Measurements from ENCODE around the gene ZIC4.

ZIC4 gene

GRCh38 chr3:147367676-147368075, 38.7 kb downstream of the ZIC4 start:
- TF ChIP-seq REST (IDR thresholded peaks at IDR 0.05; ENCODE audit: low read depth): no peak
- no peak for TF ChIP-seq MAX (IDR thresholded peaks at IDR 0.05)
- no peak for TF ChIP-seq ZBTB7A (IDR thresholded peaks at IDR 0.05; ENCODE audit: low read depth)
- no peak for TF ChIP-seq RAD21 (IDR thresholded peaks at IDR 0.05; ENCODE audit: low read depth)
- no peak for TF ChIP-seq YY1 (IDR thresholded peaks at IDR 0.05; ENCODE audit: low read depth)
- TF ChIP-seq FOXM1 (IDR thresholded peaks at IDR 0.05; ENCODE audit: borderline replicate concordance, low read depth): no peak
- TF ChIP-seq EGR1 (IDR thresholded peaks at IDR 0.05): no peak
- no peak for TF ChIP-seq USF1 (IDR thresholded peaks at IDR 0.05)
- TF ChIP-seq EP300 (IDR thresholded peaks at IDR 0.05; ENCODE audit: borderline replicate concordance): no peak
- TF ChIP-seq TEAD4 (IDR thresholded peaks at IDR 0.05): no peak
- no peak for TF ChIP-seq NFIC (IDR thresholded peaks at IDR 0.05)
- TF ChIP-seq CEBPB (IDR thresholded peaks at IDR 0.05): no peak
- no peak for TF ChIP-seq TAF1 (IDR thresholded peaks at IDR 0.05; ENCODE audit: low read depth)
- TF ChIP-seq TCF12 (IDR thresholded peaks at IDR 0.05; ENCODE audit: low read depth): no peak
- TF ChIP-seq CREB1 (IDR thresholded peaks at IDR 0.05; ENCODE audit: low read depth): no peak

GRCh38 chr3:147365196-147366115, 40.9 kb downstream of the ZIC4 start:
- TF ChIP-seq FOXM1 (IDR thresholded peaks at IDR 0.05; ENCODE audit: borderline replicate concordance, low read depth) (no peak), EP300 (IDR thresholded peaks at IDR 0.05; ENCODE audit: borderline replicate concordance) (no peak), REST (IDR thresholded peaks at IDR 0.05; ENCODE audit: low read depth) (no peak), RAD21 (IDR thresholded peaks at IDR 0.05; ENCODE audit: low read depth) (no peak), TEAD4 (IDR thresholded peaks at IDR 0.05) (no peak), CREB1 (IDR thresholded peaks at IDR 0.05; ENCODE audit: low read depth) (no peak), TAF1 (IDR thresholded peaks at IDR 0.05; ENCODE audit: low read depth) (no peak), USF1 (IDR thresholded peaks at IDR 0.05) (no peak), YY1 (IDR thresholded peaks at IDR 0.05; ENCODE audit: low read depth) (no peak), CEBPB (IDR thresholded peaks at IDR 0.05) (no peak), ZBTB7A (IDR thresholded peaks at IDR 0.05; ENCODE audit: low read depth) (no peak), TCF12 (IDR thresholded peaks at IDR 0.05; ENCODE audit: low read depth) (no peak)

- TF ChIP-seq USF1 (IDR thresholded peaks at IDR 0.05): no peak
- no peak for TF ChIP-seq TCF12 (IDR thresholded peaks at IDR 0.05; ENCODE audit: low read depth)
- no peak for TF ChIP-seq ZBTB7A (IDR thresholded peaks at IDR 0.05; ENCODE audit: low read depth)
- no peak for TF ChIP-seq MAX (IDR thresholded peaks at IDR 0.05)
- no peak for TF ChIP-seq YY1 (IDR thresholded peaks at IDR 0.05; ENCODE audit: low read depth)
- TF ChIP-seq TAF1 (IDR thresholded peaks at IDR 0.05; ENCODE audit: low read depth): no peak
- TF ChIP-seq CEBPB (IDR thresholded peaks at IDR 0.05): no peak
- no peak for TF ChIP-seq TEAD4 (IDR thresholded peaks at IDR 0.05)
- TF ChIP-seq EP300 (IDR thresholded peaks at IDR 0.05; ENCODE audit: borderline replicate concordance): no peak
- no peak for TF ChIP-seq FOXM1 (IDR thresholded peaks at IDR 0.05; ENCODE audit: borderline replicate concordance, low read depth)
- no peak for TF ChIP-seq CREB1 (IDR thresholded peaks at IDR 0.05; ENCODE audit: low read depth)
- no peak for TF ChIP-seq EGR1 (IDR thresholded peaks at IDR 0.05)
- TF ChIP-seq REST (IDR thresholded peaks at IDR 0.05; ENCODE audit: low read depth): no peak
- TF ChIP-seq NFIC (IDR thresholded peaks at IDR 0.05): no peak
- no peak for TF ChIP-seq RAD21 (IDR thresholded peaks at IDR 0.05; ENCODE audit: low read depth)
These were observed 41.6 kb downstream of the ZIC4 start for GRCh38 chr3:147364771-147365170.
